ENCODE results near the gene TMEM178B.

- TF ChIP-seq, protein P1, sequence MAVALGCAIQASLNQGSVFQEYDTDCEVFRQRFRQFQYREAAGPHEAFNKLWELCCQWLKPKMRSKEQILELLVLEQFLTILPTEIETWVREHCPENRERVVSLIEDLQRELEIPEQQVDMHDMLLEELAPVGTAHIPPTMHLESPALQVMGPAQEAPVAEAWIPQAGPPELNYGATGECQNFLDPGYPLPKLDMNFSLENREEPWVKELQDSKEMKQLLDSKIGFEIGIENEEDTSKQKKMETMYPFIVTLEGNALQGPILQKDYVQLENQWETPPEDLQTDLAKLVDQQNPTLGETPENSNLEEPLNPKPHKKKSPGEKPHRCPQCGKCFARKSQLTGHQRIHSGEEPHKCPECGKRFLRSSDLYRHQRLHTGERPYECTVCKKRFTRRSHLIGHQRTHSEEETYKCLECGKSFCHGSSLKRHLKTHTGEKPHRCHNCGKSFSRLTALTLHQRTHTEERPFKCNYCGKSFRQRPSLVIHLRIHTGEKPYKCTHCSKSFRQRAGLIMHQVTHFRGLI (tag by site-specific recombination; IDR thresholded peaks at IDR 0.05), result no peak
- TF ChIP-seq ZSCAN30 (tag by site-specific recombination; IDR thresholded peaks at IDR 0.05), result no peak
- no peak for TF ChIP-seq CTCF (tag by site-specific recombination; IDR thresholded peaks at IDR 0.05)
Measured at GRCh38 chr7:141525973-141526514, 452.2 kb downstream of the TMEM178B start.
